HG03565 (cell line): ENCODE measurements around the gene SMIM14.
"Not testable (repeated sequence)": the region's sequence is repeated elsewhere in the genome, so short reads cannot be mapped to it uniquely, and the experiment has no call there.

Source experiments
- ATAC-seq: cut with Tn5 transposase; IDR thresholded peaks from one replicate; pipeline ENCODE4 v1.9.1; 2021; ENCODE audit warnings: mild to moderate bottlenecking, moderate library complexity; ENCODE audit not compliant: unreplicated experiment

Gene SMIM14

GRCh38 chr4:39504538-39504937, 134.1 kb downstream of the SMIM14 start:
- ATAC-seq: no peak

DNA sequence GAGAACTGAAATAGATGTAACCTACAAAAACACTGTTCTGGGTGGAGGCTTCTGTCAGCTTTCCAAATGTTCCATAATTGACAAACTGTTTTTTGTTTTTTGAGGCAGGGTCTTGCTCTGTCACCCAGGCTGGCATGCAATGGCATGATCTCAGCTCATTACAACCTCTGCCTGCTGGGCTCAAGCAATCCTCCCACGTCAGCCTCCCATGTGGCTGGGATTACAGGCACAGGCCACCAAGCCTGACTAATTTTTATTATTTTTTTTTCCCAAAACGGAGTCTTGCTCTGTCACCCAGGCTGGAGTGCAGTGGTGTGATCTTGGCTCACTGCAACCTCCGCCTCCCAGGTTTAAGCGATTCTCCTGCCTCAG, 136.0 kb downstream of the SMIM14 start:
- ATAC-seq: not testable (repeated sequence)

DNA sequence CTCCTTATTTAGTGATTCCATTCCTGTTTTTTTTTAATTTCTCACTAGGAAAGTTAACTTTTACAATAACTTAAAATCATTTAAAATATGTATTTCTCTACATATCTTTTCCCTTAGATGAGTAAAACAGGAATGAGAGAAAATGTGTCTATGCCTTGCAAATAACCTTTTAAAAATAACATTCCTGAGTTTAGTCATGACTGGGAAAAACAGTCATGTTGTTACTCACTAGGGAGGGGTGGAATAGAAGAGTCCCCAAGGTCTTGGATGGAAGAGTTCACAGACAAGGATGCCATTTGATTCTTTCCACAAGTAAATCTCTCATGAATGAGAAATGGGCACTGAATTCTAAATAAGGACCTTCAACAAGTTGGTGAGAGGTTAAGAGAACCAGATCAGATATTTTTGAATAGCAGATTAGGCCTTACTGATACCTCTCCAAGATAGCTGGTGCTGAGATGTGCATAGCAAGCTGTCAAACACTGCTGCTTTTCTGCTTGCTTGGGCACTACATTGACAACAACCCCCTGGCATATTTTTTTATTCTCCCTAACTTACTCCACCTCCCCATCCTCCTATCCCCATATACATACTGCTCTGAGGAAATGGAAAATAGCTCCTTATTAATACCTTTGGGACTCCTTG, 136.5 kb downstream of the SMIM14 start:
- no peak for ATAC-seq

DNA sequence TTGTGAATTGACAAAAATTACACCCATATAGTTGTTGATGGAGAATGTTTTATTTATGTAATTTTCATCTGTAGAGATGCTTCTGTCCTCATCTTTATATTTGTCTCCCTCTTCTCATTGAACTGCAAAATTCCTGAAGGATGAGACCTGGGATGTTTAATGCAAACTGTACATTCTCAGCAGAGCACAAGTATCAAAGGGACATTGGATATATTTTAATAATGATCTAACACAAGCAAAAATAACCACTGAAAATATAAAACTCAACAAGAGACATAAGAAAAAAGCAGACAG, 140.0 kb downstream of the SMIM14 start:
- no peak for ATAC-seq

DNA sequence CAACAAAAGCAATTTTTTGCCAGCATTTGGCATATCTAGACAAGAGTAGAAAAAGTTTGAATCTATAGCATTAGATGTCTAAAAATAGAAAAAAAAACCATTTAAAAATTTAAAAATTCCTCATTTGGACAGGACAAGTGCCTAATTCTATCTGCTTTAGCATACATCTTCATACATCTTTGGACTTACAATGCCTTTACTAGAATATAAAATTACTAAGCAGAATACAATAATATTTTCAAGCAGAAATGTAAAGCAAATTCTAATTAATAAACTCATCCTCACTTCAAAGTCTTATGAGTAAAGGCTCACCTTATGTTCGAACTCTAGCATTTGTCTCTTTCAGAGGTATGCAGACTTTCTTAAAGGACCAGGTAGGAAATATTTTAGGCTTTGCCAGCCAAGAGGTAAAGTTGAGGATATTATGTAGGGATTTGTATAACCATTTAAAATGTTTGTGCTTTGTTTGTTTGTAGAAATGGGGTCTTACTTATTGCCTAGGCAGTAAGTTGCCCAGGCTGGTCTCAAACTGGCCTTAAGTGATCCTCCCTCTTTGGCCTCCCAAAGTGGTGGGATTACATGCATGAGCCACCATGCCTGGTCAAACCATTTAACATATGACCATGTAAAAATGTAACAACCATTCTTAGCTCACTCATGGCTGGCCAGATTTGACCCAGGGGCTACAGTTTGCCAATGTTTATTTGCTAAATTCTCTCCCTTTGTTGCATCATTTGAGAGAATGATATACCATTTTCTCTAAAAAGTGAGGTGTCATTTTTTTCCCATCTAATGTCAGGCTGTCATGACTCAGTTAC, 140.5 kb downstream of the SMIM14 start:
- ATAC-seq: no peak
